ENCODE results near the gene WDTC1. TPM values are rescaled to one million over a fixed set of nuclear protein-coding genes. Genes with fewer than 3 reads are reported as not detected.
"Not testable (repeated sequence)": the region's sequence is repeated elsewhere in the genome, so short reads cannot be mapped to it uniquely, and the experiment has no call there.

The WDTC1 gene
- total RNA-seq, 1 donor from 2014 or later: 36.0 TPM

DNA sequence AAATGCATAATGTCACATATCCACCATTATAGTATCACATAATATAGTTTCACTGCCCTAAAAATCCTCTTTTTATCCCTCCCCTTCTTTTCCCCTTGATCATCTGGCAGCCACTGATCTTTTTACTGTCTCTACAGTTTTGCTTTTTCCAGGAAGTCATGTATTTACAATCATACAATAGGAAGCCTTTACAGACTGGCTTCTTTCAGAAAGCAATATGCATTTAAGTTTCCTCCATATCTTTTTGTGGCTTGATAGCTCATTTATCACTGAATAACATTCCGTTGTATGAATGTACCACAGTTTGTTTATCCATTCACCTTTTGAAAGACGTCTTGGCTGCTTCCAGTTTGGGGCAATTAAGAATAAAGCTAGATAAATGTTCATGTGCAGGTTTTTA lies 14.3 kb upstream of the WDTC1 start:
- no peak overlapping the region for H3K4me3 Mint-ChIP-seq (ENCODE audit: unreplicated experiment)
- TF ChIP-seq, protein P1, sequence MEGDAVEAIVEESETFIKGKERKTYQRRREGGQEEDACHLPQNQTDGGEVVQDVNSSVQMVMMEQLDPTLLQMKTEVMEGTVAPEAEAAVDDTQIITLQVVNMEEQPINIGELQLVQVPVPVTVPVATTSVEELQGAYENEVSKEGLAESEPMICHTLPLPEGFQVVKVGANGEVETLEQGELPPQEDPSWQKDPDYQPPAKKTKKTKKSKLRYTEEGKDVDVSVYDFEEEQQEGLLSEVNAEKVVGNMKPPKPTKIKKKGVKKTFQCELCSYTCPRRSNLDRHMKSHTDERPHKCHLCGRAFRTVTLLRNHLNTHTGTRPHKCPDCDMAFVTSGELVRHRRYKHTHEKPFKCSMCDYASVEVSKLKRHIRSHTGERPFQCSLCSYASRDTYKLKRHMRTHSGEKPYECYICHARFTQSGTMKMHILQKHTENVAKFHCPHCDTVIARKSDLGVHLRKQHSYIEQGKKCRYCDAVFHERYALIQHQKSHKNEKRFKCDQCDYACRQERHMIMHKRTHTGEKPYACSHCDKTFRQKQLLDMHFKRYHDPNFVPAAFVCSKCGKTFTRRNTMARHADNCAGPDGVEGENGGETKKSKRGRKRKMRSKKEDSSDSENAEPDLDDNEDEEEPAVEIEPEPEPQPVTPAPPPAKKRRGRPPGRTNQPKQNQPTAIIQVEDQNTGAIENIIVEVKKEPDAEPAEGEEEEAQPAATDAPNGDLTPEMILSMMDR (IDR thresholded peaks at IDR 0.05; ENCODE audit: unreplicated experiment): no peak
- H3K36me3 Mint-ChIP-seq (ENCODE audit: low read depth, unreplicated experiment): no peaks in the 10 kb centered on the region
- no peak overlapping the region for H3K27ac Mint-ChIP-seq (ENCODE audit: unreplicated experiment)
- DNase-seq (ENCODE audit: low spot score): no peak
- H3K27me3 Mint-ChIP-seq (ENCODE audit: unreplicated experiment): no peaks in the 10 kb centered on the region
- H3K4me1 Mint-ChIP-seq (ENCODE audit: unreplicated experiment): no peaks in the 10 kb centered on the region
- H3K9me3 Mint-ChIP-seq (ENCODE audit: unreplicated experiment): no peaks in the 10 kb centered on the region

DNA sequence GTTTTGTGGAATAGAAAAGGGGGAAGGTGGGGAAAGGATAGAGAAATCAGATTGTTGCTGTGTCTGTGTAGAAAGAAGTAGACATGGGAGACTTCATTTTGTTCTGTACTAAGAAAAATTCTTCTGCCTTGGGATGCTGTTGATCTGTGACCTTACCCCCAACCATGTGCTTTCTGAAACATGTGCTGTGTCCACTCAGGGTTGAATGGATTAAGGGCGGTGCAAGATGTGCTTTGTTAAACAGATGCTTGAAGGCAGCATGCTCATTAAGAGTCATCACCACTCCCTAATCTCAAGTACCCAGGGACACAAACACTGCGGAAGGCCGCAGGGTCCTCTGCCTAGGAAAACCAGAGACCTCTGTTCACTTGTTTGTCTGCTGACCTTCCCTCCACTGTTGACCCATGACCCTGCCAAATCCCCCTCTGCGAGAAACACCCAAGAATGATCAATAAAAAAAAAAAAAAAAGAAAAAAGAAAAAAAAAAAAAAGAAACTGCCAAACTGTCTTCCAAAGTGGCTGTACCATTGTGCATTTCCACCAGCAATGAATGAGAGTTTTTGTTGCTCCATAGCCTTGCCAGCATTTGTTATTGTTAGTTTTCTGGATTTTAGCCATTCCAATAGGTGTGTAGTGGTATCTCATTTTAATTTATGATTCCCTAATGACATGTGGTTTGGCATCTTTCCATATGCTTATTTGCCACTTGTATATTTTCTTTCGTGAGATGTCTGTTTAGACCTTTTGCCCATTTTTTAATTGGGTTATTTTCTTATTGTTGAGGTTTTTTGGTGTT lies 13.5 kb upstream of the WDTC1 start:
- not testable (repeated sequence) for H3K9me3 Mint-ChIP-seq (ENCODE audit: unreplicated experiment); DNase-seq (ENCODE audit: low spot score); H3K4me3 Mint-ChIP-seq (ENCODE audit: unreplicated experiment); H3K36me3 Mint-ChIP-seq (ENCODE audit: low read depth, unreplicated experiment); H3K27ac Mint-ChIP-seq (ENCODE audit: unreplicated experiment); H3K4me1 Mint-ChIP-seq (ENCODE audit: unreplicated experiment); H3K27me3 Mint-ChIP-seq (ENCODE audit: unreplicated experiment)

DNA sequence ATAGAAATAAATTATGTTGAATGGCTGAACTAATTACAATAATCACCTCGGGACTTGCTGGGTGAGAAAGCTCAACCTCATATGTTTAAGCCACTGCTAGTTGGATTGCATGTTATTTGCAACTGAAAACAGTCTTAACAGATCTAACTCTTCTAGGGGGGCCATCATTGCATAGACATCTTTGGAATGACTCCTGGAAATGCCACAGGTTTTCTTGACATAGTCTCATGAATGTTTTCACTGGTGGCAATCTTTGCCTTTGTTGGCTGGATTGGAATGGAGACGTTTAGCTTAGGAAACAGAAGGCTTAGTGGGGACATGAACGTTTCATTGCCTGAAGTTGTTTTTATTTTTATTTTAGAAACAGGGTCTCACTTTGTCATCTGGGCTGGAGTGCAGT lies 8.8 kb upstream of the WDTC1 start:
- H3K36me3 Mint-ChIP-seq (ENCODE audit: low read depth, unreplicated experiment): no peaks in the 10 kb centered on the region
- no peak overlapping the region for H3K27ac Mint-ChIP-seq (ENCODE audit: unreplicated experiment)
- peaks cover 2% of the 10 kb centered on the region for H3K27me3 Mint-ChIP-seq (ENCODE audit: unreplicated experiment)
- H3K9me3 Mint-ChIP-seq (ENCODE audit: unreplicated experiment): no peaks in the 10 kb centered on the region
- no peaks in the 10 kb centered on the region for H3K4me1 Mint-ChIP-seq (ENCODE audit: unreplicated experiment)
- TF ChIP-seq, protein P1 (IDR thresholded peaks at IDR 0.05; ENCODE audit: unreplicated experiment): no peak
- H3K4me3 Mint-ChIP-seq (ENCODE audit: unreplicated experiment): no peak overlapping the region
- DNase-seq (ENCODE audit: low spot score): no peak

DNA sequence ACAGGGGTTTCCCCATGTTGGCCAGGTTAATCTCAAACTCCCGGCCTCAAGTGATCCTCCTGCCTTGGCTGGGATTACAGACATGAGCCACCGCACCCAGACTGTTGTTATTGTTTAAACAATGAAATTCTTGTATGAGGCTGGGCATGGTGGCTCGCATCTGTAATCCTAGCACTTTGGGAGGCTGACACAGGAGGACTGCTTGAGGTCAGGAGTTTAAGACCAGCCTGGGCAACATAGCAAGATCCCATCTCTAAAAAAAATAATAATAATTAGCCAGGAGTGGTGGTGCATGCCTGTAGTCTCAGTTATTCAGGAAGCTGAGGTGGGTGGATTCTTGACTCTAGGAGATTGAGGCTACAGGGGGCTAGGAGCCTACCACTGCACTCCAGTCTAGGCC lies 6.7 kb upstream of the WDTC1 start:
- TF ChIP-seq, protein P1 (IDR thresholded peaks at IDR 0.05; ENCODE audit: unreplicated experiment): no peak
- Mint-ChIP-seq H3K36me3 (ENCODE audit: low read depth, unreplicated experiment) (no peaks in the 10 kb centered on the region), H3K27me3 (ENCODE audit: unreplicated experiment) (peaks cover 2% of the 10 kb centered on the region), H3K4me3 (ENCODE audit: unreplicated experiment) (no peak overlapping the region), H3K27ac (ENCODE audit: unreplicated experiment) (no peak overlapping the region), H3K9me3 (ENCODE audit: unreplicated experiment) (no peaks in the 10 kb centered on the region), H3K4me1 (ENCODE audit: unreplicated experiment) (no peaks in the 10 kb centered on the region)
- no peak for DNase-seq (ENCODE audit: low spot score)

DNA sequence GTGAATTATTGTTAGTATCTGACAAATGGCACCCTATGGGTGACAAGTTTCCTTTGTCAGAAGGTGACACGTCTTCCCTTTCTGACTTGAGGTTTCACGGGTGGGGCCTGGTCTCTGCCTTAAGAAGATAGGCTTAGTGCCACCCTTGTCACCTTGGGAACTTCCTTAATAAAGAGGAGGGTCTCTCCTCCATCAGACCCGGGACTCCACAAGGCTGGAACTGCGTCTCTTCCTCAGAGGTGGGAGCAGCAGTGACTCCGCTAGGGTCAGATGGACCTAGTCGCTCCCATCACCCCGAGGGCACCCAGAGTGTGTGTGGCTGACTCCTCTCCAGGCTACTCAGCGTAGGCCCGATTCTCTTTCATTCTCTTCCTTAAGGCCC lies 774 bp upstream of the WDTC1 start:
- H3K27ac Mint-ChIP-seq (ENCODE audit: unreplicated experiment): peak overlapping the region; percentile 66
- peaks cover 3% of the 10 kb centered on the region for H3K36me3 Mint-ChIP-seq (ENCODE audit: low read depth, unreplicated experiment)
- peaks cover 19% of the 10 kb centered on the region for H3K4me1 Mint-ChIP-seq (ENCODE audit: unreplicated experiment)
- H3K4me3 Mint-ChIP-seq (ENCODE audit: unreplicated experiment): peak overlapping the region; percentile 95
- H3K9me3 Mint-ChIP-seq (ENCODE audit: unreplicated experiment): no peaks in the 10 kb centered on the region
- H3K27me3 Mint-ChIP-seq (ENCODE audit: unreplicated experiment): peaks cover 2% of the 10 kb centered on the region
- TF ChIP-seq, protein P1 (IDR thresholded peaks at IDR 0.05; ENCODE audit: unreplicated experiment): no peak
- DNase-seq (ENCODE audit: low spot score): peak; percentile 8
